Testis (tissue), 3 donors: ENCODE data around the gene ITPA. TPM values are rescaled to one million over a fixed set of nuclear protein-coding genes. Genes with fewer than 3 reads are reported as not detected.

Source experiments
- DNase-seq: peaks from one replicate; pipeline ENCODE4 v3.0.0-alpha.2; 2019
- H3K27ac ChIP-seq, 2 donors: fragments of 200-600 bp; sonication (generic); one replicate each; pipeline ENCODE4 v1.5.1; 2019
- H3K27me3 ChIP-seq: fragments of 200-600 bp; sonication (generic); one replicate; pipeline ENCODE4 v1.5.1; 2019
- H3K36me3 ChIP-seq: fragments of 200-600 bp; sonication (generic); one replicate; pipeline ENCODE4 v1.5.1; 2017; ENCODE audit warnings: low read depth; ENCODE audit errors: missing control alignments
- H3K4me1 ChIP-seq: fragments of 200-600 bp; sonication (generic); one replicate; pipeline ENCODE4 v1.5.1; 2019
- H3K4me3 ChIP-seq, 2 donors: fragments of 200-600 bp; sonication (generic); one replicate each; pipeline ENCODE4 v1.5.1; 2017 to 2019
- H3K9me3 ChIP-seq: fragments of 200-600 bp; sonication (generic); one replicate; pipeline ENCODE4 v1.5.1; 2017
- POLR2A ChIP-seq: fragments of 450-650 bp; IDR thresholded peaks from one replicate; pipeline ENCODE4 v1.6.1; 2017; ENCODE audit warnings: antibody characterized with exemption, mild to moderate bottlenecking, moderate library complexity
- WGBS, 2 donors: methylation state at CpG; one replicate each; pipeline ENCODE4 v1.1.5; 2018; 5-methylcytosine and 5-hydroxymethylcytosine counted together
- intact Hi-C: fragments of 100-400 bp; cut with DNase I; formaldehyde crosslinking; loops from one replicate; pipeline ENCODE4 v1.15.1; 2023; ENCODE audit warnings: low total_unique reads
- polyA plus RNA-seq: library from polyadenylated mRNA; stranded (reverse); fragments of 350-450 nt; fragmentation: Illumina TruSeq; extraction: RNeasy Lipid Tissue Mini Kit (QIAGEN cat#74804); gene quantifications from one replicate; pipeline ENCODE4 v1.2.3, GENCODE V29; 2014; ENCODE audit warnings: low read depth, low replicate concordance; ENCODE audit not compliant: insufficient read depth
- total RNA-seq, 2 donors: library from RNA; depleted of rRNA; stranded (reverse); fragments of >200 nt; gene quantifications; one replicate each; pipeline ENCODE4 v1.2.3, GENCODE V29; 2016
- TF ChIP-seq, protein P1 (sequence below), 3 experiments: fragments of 450-650 bp in 2 of 3; fragments of 200-600 bp in 1 of 3; sonication (generic) in 1 of 3; IDR thresholded peaks; one replicate each; pipeline ENCODE4 v1.5.1; 2016 to 2019; ENCODE audit warnings: antibody characterized with exemption in 3 of 3, mild to moderate bottlenecking in 2 of 3, moderate library complexity in 1 of 3

The ITPA gene
- total and polyA plus RNA-seq, 3 donors from 2014 or later, result 36.4 to 49.8 (median 42.2) TPM

DNA sequence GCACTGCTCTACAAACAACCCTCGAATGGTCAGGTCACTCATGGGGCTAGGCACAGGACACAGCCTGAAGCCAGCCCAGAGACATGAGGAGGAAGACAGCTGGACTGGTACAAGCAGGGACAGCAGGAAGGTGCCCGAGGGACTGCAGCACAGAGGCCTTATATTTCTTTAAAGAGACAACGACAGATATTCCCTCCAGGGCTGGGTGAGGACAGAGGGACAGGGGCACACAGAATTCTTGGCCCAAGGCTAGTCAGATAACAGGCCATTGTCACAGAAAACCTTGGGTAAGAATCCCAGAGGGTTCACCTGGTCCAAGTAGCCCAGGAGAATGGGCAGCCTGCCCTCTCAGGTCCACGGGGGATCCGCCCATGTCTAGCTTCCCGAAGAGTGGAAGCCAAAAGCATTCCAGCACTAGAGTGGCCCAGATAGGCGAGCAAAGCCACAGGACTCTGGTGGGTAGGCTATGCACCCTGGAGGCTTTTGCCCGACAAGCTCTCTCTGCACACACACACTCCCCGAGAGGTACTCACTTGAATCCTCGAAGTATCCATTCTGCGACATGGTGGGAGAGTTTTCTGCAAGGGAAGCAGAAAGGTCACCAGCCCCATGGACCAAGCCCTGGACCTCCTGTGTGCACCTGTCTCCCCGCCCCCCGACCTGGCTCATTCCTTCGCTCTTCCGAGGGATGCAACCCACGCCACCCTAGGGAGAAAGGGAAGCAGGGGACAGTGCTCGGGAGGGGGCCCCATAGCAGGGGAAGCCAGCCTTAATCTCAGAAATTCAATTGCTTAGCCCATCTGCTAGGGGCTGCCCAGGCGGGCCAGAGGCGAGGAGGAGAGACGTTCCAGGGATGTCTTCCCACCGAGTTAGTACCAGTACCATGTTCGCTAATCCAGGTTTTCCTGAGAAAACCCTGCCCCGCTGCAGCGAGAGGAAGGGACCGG, 28.0 kb downstream of the ITPA start:
- peak overlapping the region; percentile 66 to 67 for H3K4me3 ChIP-seq
- no peaks in the 10 kb centered on the region for H3K36me3 ChIP-seq
- H3K27me3 ChIP-seq, result no peaks in the 10 kb centered on the region
- DNase-seq, result no peak
- H3K9me3 ChIP-seq, result no peaks in the 10 kb centered on the region
- no peak overlapping the region for H3K27ac ChIP-seq
- TF ChIP-seq, protein P1, sequence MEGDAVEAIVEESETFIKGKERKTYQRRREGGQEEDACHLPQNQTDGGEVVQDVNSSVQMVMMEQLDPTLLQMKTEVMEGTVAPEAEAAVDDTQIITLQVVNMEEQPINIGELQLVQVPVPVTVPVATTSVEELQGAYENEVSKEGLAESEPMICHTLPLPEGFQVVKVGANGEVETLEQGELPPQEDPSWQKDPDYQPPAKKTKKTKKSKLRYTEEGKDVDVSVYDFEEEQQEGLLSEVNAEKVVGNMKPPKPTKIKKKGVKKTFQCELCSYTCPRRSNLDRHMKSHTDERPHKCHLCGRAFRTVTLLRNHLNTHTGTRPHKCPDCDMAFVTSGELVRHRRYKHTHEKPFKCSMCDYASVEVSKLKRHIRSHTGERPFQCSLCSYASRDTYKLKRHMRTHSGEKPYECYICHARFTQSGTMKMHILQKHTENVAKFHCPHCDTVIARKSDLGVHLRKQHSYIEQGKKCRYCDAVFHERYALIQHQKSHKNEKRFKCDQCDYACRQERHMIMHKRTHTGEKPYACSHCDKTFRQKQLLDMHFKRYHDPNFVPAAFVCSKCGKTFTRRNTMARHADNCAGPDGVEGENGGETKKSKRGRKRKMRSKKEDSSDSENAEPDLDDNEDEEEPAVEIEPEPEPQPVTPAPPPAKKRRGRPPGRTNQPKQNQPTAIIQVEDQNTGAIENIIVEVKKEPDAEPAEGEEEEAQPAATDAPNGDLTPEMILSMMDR (IDR thresholded peaks at IDR 0.05), result no peak
- TF ChIP-seq POLR2A, result no peak
- intact Hi-C loops, result no loop called here
- 50 to 57% methylated on average over 25 of the region's 25 CpGs for WGBS, 2 donors
- H3K4me1 ChIP-seq, result peaks cover 11% of the 10 kb centered on the region

DNA sequence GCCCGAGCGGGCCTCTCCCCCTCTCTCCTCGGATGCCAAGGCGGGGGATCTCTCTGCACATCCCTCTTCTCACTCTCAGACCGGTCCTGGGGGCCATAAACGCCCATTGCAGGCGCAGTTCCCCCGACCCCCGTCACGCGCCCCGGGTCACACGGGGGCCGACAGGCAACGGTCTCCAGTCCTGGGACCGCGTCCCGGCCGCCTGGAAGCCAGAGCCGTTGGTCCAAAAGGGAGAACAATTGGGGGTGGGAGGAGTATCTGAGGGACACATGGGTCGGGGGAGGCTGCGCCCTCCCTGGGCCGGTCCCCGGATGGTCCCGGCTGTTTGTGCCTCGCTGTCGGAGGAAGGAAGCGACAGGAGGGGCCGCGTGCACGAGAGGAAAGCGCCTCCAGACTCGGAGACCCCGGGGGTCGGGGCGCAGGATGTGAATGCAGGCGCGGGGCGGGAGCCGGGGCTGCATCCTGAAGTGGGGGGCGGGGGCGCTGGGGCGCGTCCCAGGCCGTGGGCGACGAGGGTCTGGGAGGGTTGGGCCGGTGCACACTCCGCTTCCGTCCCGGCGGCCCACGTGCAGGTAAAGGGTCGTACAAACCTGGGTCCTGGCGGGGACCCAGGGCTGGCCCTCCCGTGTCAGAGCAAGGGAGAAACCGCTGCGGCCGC, 28.8 kb downstream of the ITPA start:
- WGBS, 2 donors, result 8 to 18% methylated on average over 16 to 49 of the region's 59 CpGs
- no peaks in the 10 kb centered on the region for H3K36me3 ChIP-seq
- peak overlapping the region; percentile 66 to 67 for H3K4me3 ChIP-seq
- H3K27me3 ChIP-seq, result no peaks in the 10 kb centered on the region
- H3K4me1 ChIP-seq, result peaks cover 11% of the 10 kb centered on the region
- H3K9me3 ChIP-seq, result no peaks in the 10 kb centered on the region
- intact Hi-C loops, result no loop called here
- no peak for DNase-seq
- H3K27ac ChIP-seq, result no peak overlapping the region
- TF ChIP-seq, protein P1 (IDR thresholded peaks at IDR 0.05), result no peak
- no peak for TF ChIP-seq POLR2A

DNA sequence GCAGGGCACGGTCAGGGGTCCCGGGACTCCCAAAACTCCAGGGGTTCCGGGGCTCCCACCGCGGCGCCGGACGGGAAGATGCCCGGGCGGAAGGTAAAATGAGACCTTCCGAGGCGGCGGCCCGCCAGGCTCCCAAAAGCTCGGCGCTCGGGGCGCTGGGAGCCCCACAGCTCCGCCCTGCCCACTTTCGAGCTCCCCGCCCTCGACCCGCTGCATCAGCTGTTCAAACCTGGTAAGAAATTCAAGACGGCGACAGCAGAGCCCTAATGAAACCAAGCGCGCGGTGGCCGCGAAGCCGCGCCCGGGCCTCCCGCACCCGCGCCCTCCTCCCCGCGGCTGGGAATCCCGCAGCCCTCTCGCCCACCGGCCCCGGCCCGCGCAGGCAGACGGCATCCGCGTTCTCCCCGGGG, 29.3 kb downstream of the ITPA start:
- Histone ChIP-seq H3K36me3 (no peaks in the 10 kb centered on the region), H3K4me3 (peak overlapping the region; percentile 66 to 67), H3K27me3 (no peaks in the 10 kb centered on the region), H3K9me3 (no peaks in the 10 kb centered on the region), H3K4me1 (peaks cover 11% of the 10 kb centered on the region), H3K27ac (peak overlapping the region in 1 of 2 donors; percentile 19)
- peak; percentile 23 for DNase-seq
- WGBS, 2 donors, result 0% methylated on average over 47 of the region's 48 CpGs; no CpG with 5 or more reads in 1 of the 2 donors
- TF ChIP-seq POLR2A, result no peak
- intact Hi-C loops, result no loop called here

DNA sequence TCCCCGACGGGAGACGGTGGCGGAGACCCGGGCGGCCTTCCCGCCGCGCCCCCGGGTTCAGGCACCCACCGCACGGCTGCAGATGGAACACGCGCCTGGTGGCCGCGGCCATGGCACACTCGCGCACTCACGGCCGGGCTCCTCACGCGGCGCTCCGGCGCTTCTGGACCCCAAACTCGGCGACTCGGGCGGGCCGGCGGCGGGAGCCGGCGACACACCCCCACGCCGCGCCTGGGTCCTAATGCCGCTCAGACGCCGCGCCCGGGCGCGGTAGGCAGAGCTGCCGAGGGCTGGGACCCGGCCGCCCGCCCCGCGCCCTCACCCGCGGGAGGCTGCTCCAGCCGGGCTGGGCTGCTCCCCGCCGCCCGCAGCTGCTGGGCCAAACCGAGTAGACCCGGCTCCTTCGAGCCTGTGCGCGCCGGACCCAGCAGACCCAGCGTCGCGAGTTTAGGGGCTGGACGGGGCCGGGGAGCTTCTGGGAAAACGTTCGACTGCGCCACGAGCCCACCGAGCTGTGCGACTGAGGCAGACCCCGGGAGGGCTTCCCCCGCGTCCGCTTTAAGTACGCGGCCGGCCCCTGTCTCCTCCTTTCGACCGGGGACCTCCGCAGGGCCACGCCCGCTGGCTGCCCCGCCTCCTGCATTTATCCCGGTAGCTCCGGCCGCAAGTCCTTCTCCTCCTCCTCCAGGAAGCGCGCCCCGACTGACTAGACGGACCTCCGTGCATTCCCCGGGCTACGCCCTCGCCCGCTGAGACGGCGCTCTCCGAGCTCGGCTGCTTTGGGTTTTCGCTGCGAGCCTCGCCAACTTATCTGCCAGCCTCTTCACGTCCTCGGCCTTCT, 29.9 kb downstream of the ITPA start, which contains the start of gene SLC4A11:
TSS of gene SLC4A11 (minus strand) at position 165 of the 841 bp plus-strand sequence. CDS start at position 112, 53 bp downstream.
- Histone ChIP-seq H3K36me3 (no peaks in the 10 kb centered on the region), H3K4me3 (peak within 1 kb of the TSS; percentile 66 to 67), H3K4me1 (peaks cover 11% of the 10 kb centered on the region), H3K9me3 (no peaks in the 10 kb centered on the region), H3K27me3 (no peaks in the 10 kb centered on the region), H3K27ac (peak within 1 kb of the TSS in 1 of 2 donors; percentile 19)
- TF ChIP-seq POLR2A, result no peak
- TF ChIP-seq, protein P1 (IDR thresholded peaks at IDR 0.05), result no peak
- peak; percentile 44 for DNase-seq
- intact Hi-C loops, result no loop called here
- 1 to 3% methylated on average over 22 to 77 of the region's 107 CpGs for WGBS, 2 donors
